Fibroblast of lung (primary cell): ENCODE measurements around the gene MTHFD2L. TPM values are rescaled to one million over a fixed set of nuclear protein-coding genes. Genes with fewer than 3 reads are reported as not detected.
A peak's percentile ranks its signal among the peaks of the same experiment; 100 is the strongest.

ENCODE experiments used
- DNase-seq, 2 donors: peaks; one replicate each; pipeline versions ENCODE4 v3.0.0 to v3.0.0-alpha.2; 2010; ENCODE audit warnings: low read depth in 2 of 2
- H2AFZ ChIP-seq: 2 replicates; pipeline ENCODE4 v1.5.1; 2012; ENCODE audit warnings: low read length, control low read depth, inconsistent platforms
- H3K27ac ChIP-seq: 2 replicates; pipeline ENCODE4 v1.5.1; 2011; ENCODE audit warnings: low read length, control low read depth; ENCODE audit not compliant: insufficient read depth
- H3K27me3 ChIP-seq: 2 replicates; pipeline ENCODE4 v1.5.1; 2011; ENCODE audit warnings: mild to moderate bottlenecking, low read length; ENCODE audit not compliant: control insufficient read depth, insufficient read depth
- H3K36me3 ChIP-seq: 2 replicates; pipeline ENCODE4 v1.5.1; 2011; ENCODE audit warnings: low read length; ENCODE audit not compliant: control insufficient read depth, insufficient read depth
- H3K4me1 ChIP-seq: 2 replicates; pipeline ENCODE4 v1.5.1; 2011; ENCODE audit warnings: low read length; ENCODE audit not compliant: control insufficient read depth, insufficient read depth; ENCODE audit errors: extremely low read depth
- H3K4me2 ChIP-seq: 2 replicates; pipeline ENCODE4 v1.5.1; 2011; ENCODE audit warnings: low read length, control low read depth; ENCODE audit not compliant: insufficient read depth; ENCODE audit errors: extremely low read depth
- H3K4me3 ChIP-seq, 4 experiments: fragments of 200-600 bp in 1 of 4; sonication (generic) in 1 of 4; replicated peaks in 1 of 4; 2 replicates each; pipeline ENCODE4 v1.5.1; 2011 to 2016; ENCODE audit warnings: low read length in 4 of 4, low read depth in 3 of 4, mild to moderate bottlenecking in 3 of 4, control low read depth in 2 of 4, inconsistent platforms in 1 of 4, mixed read lengths in 1 of 4; ENCODE audit not compliant: insufficient read depth in 1 of 4; ENCODE audit errors: control extremely low read depth in 1 of 4
- H3K79me2 ChIP-seq: 2 replicates; pipeline ENCODE4 v1.5.1; 2012; ENCODE audit warnings: mild to moderate bottlenecking, low read length, inconsistent platforms; ENCODE audit not compliant: control insufficient read depth, insufficient read depth
- H3K9ac ChIP-seq: 2 replicates; pipeline ENCODE4 v1.5.1; 2011; ENCODE audit warnings: mild to moderate bottlenecking, low read length, control low read depth; ENCODE audit not compliant: insufficient read depth
- H3K9me3 ChIP-seq: 2 replicates; pipeline ENCODE4 v1.5.1; 2012; ENCODE audit warnings: low read depth, low read length; ENCODE audit not compliant: control insufficient read depth, insufficient read depth
- H4K20me1 ChIP-seq: 2 replicates; pipeline ENCODE4 v1.5.1; 2011; ENCODE audit warnings: low read length; ENCODE audit not compliant: control insufficient read depth, insufficient read depth; ENCODE audit errors: extremely low read depth
- EZH2 ChIP-seq: IDR thresholded peaks from 2 replicates; pipeline ENCODE4 v1.5.1; 2012; ENCODE audit warnings: low read length, control low read depth, mild to moderate bottlenecking; ENCODE audit errors: missing control alignments
- polyA plus RNA-seq, 2 donors: library from polyadenylated mRNA; depleted of rRNA in 1 of 2; stranded (reverse) in 1 of 2; unstranded in 1 of 2; fragments of >200 nt; gene quantifications; 2 replicates each; pipeline ENCODE4 v1.2.1, GENCODE V29; 2011 to 2012; ENCODE audit warnings: missing spikeins in 1 of 2
- total RNA-seq: library from RNA; depleted of rRNA; stranded (reverse); fragments of >200 nt; gene quantifications from 2 replicates; pipeline ENCODE4 v1.2.1, GENCODE V29; 2014
- TF ChIP-seq, protein P1 (sequence below), 2 donors: IDR thresholded peaks in 1 of 2; conservative IDR thresholded peaks in 1 of 2; 1 replicate in 1 of 2; 2 replicates in 1 of 2; pipeline ENCODE4 v1.5.1; 2011 to 2012; ENCODE audit warnings: low read length in 2 of 2, control low read depth in 1 of 2, inconsistent platforms in 1 of 2, low read depth in 1 of 2, mild to moderate bottlenecking in 1 of 2

MTHFD2L gene
- total and polyA plus RNA-seq, 2 donors (not counting 1 experiment from before 2014, with no cell fraction given), result 4.4 to 13.0 TPM

GRCh38 chr4:74218201-74218600, 60.3 kb downstream of the MTHFD2L start:
- Histone ChIP-seq H3K27ac (no peak overlapping the region), H4K20me1 (no peaks in the 10 kb centered on the region), H3K4me1 (no peaks in the 10 kb centered on the region), H3K9me3 (no peaks in the 10 kb centered on the region), H3K36me3 (no peaks in the 10 kb centered on the region), H3K4me3 (no peak overlapping the region), H2AFZ (no peak overlapping the region), H3K4me2 (no peak overlapping the region), H3K79me2 (no peaks in the 10 kb centered on the region), H3K9ac (no peak overlapping the region), H3K27me3 (no peaks in the 10 kb centered on the region)
- DNase-seq, result peak in 1 of 2 donors; percentile 55
- no peak for TF ChIP-seq EZH2
- TF ChIP-seq, protein P1, sequence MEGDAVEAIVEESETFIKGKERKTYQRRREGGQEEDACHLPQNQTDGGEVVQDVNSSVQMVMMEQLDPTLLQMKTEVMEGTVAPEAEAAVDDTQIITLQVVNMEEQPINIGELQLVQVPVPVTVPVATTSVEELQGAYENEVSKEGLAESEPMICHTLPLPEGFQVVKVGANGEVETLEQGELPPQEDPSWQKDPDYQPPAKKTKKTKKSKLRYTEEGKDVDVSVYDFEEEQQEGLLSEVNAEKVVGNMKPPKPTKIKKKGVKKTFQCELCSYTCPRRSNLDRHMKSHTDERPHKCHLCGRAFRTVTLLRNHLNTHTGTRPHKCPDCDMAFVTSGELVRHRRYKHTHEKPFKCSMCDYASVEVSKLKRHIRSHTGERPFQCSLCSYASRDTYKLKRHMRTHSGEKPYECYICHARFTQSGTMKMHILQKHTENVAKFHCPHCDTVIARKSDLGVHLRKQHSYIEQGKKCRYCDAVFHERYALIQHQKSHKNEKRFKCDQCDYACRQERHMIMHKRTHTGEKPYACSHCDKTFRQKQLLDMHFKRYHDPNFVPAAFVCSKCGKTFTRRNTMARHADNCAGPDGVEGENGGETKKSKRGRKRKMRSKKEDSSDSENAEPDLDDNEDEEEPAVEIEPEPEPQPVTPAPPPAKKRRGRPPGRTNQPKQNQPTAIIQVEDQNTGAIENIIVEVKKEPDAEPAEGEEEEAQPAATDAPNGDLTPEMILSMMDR (conservative IDR thresholded peaks at IDR 0.05 in 1 of 2, IDR thresholded peaks at IDR 0.05 in 1 of 2; ENCODE audit: low read depth in 1 of 2, low read length in 2 of 2), result no peak

DNA sequence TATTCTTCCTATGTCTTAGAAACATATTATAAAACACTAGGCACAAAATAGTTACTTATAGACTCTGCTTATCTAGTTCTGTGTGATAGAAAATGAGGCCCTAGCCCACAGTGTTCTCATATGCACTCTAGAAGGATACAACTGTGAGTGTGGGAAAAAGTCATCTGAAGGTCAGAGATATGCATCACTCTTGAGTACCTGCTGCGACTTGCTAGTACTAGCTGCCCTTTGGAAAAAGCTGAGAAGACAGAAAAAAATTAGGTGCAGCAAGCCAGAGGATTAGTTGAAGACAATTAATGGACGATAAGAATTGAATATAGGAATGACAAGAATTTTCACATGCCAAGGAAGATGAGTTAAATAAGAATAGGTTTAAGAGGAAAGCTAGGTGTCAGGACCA, 61.3 kb downstream of the MTHFD2L start:
- H3K36me3 ChIP-seq, result no peaks in the 10 kb centered on the region
- H3K9me3 ChIP-seq, result no peaks in the 10 kb centered on the region
- no peak overlapping the region for H3K4me2 ChIP-seq
- H3K9ac ChIP-seq, result no peak overlapping the region
- no peak overlapping the region for H3K4me3 ChIP-seq
- no peaks in the 10 kb centered on the region for H3K27me3 ChIP-seq
- no peak for DNase-seq
- peaks cover 1% of the 10 kb centered on the region for H3K4me1 ChIP-seq
- no peak overlapping the region for H3K27ac ChIP-seq
- H2AFZ ChIP-seq, result no peak overlapping the region
- H4K20me1 ChIP-seq, result no peaks in the 10 kb centered on the region
- no peaks in the 10 kb centered on the region for H3K79me2 ChIP-seq
- no peak for TF ChIP-seq EZH2
- TF ChIP-seq, protein P1 (conservative IDR thresholded peaks at IDR 0.05 in 1 of 2, IDR thresholded peaks at IDR 0.05 in 1 of 2; ENCODE audit: low read depth in 1 of 2, low read length in 2 of 2), result no peak

DNA sequence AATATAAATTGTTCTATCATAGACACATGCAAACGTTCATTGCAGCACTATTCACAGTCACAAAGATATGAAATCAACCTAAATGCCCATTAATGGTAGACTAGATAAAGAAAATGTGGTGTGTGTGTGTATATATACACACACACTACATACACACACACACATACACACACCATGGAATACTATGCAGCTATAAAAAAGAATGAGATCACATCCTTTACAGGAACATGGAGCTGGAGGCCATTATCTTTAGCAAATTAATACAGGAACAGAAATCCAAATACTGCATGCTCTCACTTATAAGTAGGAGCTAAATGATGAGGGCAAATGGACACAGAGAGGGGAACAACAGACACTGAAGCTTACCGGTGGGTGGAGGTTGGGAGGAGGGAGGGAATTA, 65.2 kb downstream of the MTHFD2L start:
- Histone ChIP-seq H3K36me3 (no peaks in the 10 kb centered on the region), H4K20me1 (no peaks in the 10 kb centered on the region), H3K27ac (no peak overlapping the region), H3K4me2 (no peak overlapping the region), H3K4me3 (no peak overlapping the region), H2AFZ (no peak overlapping the region), H3K27me3 (no peaks in the 10 kb centered on the region), H3K4me1 (peaks cover 3% of the 10 kb centered on the region), H3K79me2 (no peaks in the 10 kb centered on the region), H3K9me3 (no peaks in the 10 kb centered on the region), H3K9ac (no peak overlapping the region)
- TF ChIP-seq, protein P1 (conservative IDR thresholded peaks at IDR 0.05 in 1 of 2, IDR thresholded peaks at IDR 0.05 in 1 of 2; ENCODE audit: low read depth in 1 of 2, low read length in 2 of 2), result no peak
- TF ChIP-seq EZH2, result no peak
- DNase-seq, result no peak
